HTERT RPE-1 (cell line): ENCODE data around the gene HMG20B.
"Not testable (repeated sequence)": the region's sequence is repeated elsewhere in the genome, so short reads cannot be mapped to it uniquely, and the experiment has no call there.

Source experiments
- in situ Hi-C: fragments of 300-500 bp; cut with MboI; formaldehyde crosslinking; loops from 4 replicates; pipeline ENCODE4 v1.14.3; 2020; ENCODE audit warnings: low sequenced_read_pairs

Gene HMG20B

DNA sequence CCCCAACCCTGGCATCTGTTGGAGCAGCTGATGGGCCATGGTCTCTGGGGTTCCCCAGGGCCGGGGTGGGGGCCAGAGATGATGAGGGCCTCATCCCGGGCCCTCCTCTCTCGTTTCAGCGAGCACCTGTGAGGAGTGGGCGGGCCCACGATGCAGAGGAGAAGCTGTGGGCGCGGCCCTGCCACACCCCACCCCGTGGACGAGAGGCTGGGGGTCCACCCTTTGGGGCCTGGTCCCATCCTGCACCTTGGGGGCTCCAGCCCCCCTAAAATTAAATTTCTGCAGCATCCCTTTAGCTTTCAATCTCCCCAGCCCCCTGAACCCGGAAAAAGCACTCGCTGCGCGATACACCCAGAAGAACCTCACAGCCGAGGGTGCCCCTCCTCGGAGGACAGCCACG, 5.6 kb downstream of the HMG20B start:
- in situ Hi-C loops = no loop called here

DNA sequence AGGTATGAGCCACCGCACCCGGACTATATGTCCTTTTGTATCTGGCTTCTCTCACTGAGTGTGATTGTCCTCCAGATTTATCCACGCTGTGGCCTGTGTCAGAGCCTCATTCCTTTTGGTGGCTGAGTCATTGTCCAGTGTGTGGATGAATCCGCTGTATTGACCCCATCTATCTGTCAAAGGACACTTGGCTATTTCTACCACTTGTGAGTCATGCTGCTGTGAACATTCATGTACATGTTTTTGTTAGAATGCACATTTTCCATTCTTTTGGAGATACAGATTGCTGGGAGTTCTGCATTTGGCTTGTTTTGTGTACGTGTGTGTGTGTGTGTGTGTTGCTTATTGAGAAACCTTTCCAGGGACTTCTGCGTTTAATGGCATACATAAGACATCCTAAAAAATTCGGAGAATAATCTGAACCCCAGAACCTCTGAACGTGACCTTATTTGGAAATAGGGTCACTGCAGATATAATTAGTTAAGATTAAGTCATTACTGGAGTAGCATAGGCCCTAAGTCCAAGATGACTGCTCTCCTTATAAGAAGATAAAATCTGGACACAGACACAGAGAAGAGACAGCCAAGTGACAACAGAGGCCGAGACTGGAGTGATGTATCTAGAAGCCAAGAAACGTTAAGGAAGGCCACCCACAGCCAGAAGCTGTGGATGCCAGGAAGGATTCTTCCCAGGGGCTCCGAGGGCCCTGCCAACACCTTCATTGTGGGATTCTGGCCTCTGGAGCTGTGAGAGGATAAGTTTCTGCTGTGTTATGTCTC, 7.6 kb downstream of the HMG20B start:
- in situ Hi-C loops = no loop called here

DNA sequence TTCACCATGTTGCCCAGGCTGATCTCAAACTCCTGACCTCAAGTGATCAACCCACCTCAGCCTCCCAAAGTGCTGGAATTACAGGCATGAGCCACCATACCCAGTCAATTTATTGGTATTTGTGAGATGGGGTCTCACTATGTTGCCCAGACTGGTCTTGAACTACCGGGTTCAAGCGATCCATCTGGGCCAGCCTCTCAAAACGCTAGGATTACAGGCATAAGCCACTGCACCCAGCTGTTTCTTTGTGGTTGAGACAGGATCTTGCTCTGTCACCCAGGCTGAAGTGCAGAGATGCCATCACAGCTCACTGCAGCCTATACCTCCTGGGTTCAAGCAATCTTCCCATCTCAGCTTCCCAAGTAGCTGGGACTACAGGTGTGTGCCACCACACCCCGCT, 9.0 kb downstream of the HMG20B start:
- in situ Hi-C loops = not testable (repeated sequence)

DNA sequence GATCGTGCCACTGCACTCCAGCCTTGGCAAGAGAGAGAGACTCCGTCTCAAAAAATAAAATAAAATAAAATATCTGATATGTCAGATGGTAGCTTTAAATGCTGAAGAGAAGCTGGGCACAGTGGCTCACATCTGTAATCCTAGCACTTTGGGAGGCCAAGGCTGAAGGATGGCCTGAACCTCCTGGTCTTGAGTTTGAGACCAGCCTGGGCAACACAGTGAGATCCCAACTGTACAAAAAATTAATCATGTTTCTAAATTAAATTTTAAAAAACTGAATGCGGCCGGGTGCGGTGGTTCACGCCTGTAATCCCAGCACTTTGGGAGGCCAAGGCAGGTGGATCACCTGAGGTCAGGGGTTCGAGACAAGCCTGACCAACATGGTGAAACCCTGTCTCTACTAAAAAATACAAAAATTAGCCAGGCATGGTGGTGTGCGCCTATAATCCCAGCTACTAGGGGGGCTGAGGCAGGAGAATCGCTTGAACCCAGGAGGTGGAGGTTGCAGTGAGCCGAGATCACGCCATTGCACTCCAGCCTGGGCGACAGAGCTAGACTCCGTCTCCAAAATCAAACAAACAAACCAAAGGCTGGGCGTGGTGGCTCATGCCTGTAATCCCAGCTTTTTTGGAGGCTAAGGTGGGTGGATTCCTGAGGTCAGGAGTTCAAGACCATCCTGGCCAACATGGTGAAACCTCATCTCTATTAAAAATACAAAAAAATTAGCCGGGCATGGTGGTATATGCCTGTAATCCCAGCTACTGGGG, 11.5 kb downstream of the HMG20B start:
- in situ Hi-C loops = not testable (repeated sequence)

DNA sequence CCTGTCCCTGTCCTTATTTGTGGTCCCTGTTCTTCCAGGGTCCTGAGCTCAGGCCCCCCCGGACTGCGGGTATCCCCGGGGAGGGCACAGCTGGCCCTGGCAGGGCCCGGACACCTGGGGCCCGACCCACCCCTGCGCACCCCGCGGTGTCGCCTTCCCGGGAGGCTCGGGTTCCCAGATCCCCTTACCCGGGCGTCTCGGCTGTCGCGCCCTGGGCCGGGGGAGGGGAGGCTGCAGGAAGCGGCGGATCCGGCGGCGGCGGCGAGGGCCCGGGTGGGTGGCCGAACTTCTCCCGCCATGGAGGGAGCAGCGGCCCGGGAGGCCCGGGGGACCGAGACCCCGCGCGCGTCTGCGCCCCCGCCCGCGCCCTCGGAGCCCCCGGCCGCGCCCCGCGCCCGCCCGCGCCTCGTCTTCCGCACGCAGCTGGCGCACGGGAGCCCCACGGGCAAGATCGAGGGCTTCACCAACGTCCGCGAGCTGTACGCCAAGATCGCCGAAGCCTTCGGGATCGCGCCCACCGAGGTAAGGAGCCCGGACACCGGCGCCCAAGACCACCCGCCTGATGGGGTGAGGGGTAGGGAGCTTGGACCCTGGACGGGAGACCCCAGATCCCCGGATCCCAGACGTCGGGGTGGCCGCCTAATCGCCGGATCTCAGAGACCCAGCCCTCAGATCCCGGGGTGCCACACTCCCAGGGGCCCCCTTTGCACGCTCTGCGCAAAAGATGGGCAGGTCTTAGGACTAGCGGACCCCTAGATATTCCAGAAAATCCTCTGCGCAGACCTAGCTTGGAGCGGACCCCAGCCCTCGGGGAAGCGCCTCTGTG, 12.8 kb downstream of the HMG20B start, which contains the start of gene GIPC3:
Gene GIPC3 (plus strand): TSS at position 178 of the 826 bp plus-strand sequence. CDS start 120 bp downstream, at position 298.
- in situ Hi-C loops = no loop called here

DNA sequence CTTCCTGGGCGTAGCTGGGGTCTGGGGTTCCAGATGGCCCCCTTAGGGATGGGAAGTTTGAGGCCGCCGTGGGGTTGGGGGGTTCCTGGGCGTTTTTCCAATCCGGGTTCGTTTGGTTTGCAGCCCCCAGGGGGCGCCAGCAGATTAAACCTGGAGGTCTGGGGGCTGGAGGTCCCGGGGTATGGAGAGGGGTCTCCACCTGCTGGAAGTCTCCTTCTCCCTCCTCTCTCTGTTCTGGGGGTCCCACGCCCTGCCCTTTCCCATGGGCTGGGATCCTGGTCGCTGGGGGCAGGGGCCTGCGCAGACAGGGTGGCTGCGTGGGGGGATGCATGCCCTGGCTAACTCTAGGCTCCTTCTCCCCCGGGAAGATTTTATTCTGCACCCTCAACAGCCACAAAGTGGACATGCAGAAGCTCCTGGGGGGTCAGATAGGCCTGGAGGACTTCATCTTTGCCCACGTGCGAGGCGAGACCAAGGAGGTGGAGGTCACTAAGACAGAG, 13.4 kb downstream of the HMG20B start:
- in situ Hi-C loops = no loop called here

DNA sequence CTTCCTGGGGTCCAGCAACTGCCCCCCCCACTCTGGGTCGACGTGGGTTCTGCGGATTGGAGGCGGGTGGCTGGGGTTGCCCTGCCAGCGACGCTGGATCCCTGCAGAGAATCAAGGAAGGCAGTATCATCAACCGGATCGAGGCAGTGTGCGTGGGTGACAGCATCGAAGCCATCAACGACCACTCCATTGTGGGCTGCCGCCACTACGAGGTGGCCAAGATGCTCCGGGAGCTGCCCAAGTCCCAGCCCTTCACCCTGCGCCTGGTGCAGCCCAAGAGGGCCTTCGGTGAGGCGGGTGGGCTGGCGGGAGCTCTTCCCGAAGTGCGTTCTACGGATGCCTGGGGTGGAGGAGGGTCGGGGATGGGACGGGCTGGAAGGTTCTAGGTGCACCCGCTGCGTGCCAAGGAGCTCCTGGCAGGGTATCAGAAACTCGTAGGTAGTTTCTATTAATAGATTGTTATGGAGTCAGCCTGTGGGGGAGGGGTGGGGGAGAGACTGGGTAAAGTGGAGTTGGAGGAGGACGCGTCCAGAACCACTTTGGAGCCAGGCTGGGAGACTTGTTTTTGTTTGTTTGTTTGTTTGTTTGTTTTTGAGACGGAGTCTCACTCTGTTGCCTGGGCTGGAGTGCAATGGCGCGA, 14.1 kb downstream of the HMG20B start:
- in situ Hi-C loops = no loop called here

DNA sequence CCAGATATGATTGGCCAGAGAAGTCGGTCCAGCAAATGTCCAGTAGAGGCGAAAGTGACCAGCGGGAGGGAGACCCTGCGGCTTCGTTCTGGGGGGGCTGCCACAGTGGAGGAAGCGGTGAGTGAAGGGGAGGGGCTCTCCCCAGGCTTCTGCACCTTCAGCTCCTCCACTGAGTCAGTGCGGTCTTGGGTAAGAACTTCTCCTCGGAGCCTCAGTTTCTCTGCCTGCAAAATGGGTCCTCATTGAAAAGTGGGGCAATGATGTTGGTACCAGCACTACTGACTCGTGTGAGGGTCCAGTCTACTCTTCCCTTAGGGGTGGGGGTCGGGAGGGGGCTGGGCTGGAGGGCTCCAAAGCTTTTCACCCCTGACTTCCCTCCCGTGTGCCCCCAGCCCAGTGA, 16.7 kb downstream of the HMG20B start:
- in situ Hi-C loops = no loop called here

DNA sequence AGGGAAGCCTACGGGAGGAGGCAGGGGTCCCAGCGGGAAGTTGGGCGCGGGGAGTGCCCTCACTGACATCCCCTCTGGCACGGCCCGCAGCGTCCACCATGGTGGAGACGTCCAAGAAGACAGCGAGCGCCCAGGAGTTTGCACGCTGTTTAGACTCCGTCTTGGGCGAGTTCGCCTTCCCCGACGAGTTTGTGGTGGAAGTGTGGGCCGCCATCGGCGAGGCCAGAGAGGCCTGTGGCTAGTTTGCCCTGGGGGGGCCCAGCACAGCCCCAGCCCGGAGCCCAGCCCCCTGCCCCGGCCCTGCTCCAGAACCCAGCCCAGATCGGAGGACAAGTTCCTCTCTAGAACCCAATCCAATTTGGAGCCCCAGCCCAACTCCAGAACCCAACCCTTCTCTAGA, 17.2 kb downstream of the HMG20B start:
- in situ Hi-C loops = no loop called here

DNA sequence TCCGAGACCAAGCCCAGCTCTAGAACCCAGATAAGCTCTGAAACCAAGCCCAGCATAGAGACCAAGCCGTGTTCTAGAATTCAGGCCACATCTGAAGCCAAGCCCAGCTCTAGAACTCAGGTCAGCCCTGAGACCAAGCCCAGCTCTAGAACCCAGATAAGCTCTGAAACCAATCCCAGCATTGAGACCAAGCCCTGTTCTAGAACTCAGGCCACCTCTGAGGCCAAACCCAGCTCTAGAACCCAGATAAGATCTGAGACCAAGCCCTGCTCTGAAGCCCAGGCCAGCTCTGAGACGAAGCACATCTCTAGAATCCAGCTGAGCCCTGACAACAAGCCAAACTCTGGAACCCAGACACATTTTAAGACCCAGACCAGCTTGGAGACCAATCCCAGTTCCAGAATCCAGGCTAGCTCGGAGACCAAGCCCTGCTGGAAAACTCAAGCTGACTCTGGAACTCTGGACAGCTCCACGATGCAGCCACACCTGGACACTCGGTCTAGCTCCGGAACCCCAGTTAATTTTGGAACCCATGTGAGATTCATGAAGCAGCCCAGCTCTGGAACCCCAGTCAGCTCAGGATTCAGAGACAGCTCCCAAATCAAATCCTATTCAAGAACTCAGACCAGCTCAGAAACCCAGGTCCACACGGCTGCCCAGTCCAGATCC, 18.4 kb downstream of the HMG20B start:
- in situ Hi-C loops = no loop called here

DNA sequence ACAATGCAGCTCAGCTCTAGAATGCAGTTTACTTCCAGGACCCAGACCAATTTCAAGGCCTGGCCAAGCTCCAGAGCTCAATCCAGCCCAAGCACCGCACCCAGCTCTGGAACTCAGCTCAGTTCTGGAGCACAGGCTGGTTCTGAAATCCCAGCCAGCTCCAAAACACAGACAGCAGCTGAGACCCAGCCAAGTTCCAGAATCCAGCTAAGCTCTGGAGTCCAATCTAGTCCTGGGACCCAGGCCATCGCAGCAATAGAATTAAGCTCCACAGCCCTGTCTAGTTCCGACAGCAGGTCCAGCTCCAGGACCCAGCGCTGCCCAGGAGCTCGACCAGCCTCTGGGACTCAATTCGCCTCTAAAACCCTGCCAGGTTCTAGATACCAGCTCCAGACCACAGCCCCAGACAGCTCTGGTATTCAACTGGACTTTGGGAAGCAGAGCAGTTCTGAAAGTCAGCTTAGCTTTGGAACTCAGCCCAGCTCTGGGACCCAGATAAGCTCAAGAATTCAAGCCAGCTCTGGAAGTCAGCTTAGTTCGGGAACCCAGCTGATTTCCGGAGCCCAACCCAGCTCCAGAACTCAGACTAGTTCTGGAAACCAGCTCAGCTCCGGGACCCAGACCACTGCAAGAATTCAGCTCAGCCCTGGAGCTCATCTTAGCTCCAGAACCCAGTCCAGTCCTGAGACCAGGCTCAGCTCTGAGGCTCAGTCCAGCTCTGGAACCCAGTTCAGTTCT, 19.3 kb downstream of the HMG20B start:
- in situ Hi-C loops = no loop called here

DNA sequence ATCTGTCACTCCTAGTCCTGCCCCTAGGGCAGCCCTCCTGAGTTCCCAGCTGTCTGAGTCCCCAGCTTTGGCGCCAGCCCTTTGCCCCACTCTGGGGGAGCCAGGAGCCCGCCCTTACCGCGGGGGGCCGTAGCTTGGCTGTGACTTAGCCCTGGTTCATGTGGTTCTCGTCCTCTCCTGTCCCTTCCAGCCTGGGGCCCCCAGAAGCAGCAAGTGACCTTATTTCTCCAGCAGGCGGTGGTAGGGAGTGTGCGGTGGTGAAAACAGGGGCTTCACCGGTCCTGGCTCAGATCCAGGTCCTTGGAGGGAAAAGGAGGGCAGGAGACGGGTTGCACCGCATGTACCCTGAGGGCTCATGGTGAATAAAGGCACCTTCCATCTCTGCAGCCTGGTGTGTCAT, 20.4 kb downstream of the HMG20B start:
- in situ Hi-C loops = no loop called here

DNA sequence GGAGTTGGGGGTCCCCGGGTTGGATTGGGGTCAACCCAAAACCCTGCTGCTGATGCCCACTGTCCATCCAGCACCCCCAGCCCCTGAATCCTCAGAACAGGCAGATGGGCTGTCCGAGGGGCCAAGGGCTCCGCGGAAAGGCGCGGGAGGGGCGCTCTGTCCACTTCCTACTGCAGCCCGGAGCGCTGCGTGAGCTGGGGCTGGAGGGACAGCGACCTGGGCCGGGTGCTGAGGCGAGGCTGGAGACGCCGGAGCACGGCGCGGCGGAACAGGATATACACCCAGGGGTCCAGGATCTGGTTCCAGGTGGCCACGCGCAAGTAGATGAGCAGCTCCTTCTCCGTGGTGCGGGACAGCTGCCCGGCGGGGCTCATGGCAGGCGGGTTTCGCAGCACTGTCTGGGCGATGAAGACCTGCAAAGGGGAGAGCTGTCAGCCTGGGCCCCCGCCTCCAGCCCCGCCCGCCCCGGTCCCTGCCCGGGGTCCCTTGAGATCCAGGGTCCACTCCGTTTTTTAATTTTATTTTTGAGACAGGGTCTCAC, 22.8 kb downstream of the HMG20B start:
- in situ Hi-C loops = no loop called here

DNA sequence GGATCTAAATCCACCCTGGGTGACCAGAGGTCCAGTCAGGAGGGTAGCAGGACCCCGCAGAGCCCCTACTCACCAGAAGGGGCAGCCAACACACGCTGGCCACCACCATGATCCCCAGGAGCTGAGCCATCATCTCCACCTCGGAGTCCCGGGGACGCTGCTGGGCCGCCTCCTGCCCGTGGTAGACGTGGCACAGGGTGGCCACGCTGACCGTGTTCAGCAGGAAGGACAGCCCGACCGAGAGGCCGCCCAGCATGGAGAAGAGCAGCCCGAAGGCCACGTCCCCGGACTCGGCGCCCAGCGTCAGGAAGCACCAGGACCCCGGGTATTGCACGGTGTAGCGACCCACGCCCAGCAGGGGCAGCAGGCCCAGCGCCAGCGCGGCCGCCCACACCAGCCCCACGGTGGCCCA, 27.0 kb downstream of the HMG20B start:
- in situ Hi-C loops = no loop called here

DNA sequence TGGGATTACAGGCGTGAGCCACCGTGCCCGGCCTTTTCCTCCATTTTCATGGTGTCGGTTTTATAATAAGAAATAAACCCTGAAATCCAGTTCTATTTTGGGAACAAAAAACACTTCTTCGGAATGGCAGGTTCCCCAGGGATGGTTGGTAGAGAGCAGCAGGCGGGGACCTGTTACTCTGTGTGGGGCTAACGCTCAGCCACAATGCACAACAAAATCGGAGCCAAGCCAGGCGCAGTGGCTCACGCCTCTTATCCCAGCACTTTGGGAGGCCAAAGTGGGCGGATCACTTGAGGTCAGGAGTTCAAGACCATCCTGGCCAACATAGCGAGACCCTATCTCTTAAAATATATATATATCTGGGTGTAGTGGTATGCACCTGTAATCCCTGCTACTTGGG, 28.3 kb downstream of the HMG20B start:
- in situ Hi-C loops = no loop called here

DNA sequence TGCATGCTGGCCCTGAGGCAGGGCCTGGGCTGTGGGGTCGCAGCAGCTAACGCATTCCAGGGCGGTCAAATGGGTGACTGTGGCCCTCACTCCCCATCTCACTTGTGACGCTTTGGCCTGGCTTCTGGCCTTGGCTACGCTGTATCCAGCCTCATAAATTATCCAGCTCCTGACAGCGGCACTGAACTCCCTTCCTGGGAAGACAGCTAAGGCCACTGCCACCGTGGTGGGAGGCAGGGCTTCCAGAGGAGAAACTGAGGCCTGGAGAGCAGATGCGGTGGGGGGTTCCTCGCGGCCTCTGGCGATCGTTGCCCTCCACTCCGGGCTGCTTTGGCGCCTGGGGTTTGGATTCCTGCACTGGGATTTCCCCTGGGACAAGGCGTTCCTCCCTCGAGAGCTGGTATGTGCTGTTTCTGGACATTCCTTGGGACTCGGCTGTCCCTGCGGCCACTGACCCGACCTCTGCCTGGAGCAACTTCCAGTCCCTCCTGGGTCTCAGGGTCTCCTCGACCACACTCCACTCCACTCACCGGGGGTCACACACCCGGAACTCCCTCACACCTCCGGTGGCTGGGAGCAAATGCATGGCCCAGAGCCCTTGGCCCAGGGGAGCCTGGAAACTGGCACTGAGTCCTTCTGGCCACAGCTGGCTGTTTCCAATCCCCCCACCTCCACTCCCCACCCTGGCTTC, 30.5 kb downstream of the HMG20B start:
- in situ Hi-C loops = no loop called here

DNA sequence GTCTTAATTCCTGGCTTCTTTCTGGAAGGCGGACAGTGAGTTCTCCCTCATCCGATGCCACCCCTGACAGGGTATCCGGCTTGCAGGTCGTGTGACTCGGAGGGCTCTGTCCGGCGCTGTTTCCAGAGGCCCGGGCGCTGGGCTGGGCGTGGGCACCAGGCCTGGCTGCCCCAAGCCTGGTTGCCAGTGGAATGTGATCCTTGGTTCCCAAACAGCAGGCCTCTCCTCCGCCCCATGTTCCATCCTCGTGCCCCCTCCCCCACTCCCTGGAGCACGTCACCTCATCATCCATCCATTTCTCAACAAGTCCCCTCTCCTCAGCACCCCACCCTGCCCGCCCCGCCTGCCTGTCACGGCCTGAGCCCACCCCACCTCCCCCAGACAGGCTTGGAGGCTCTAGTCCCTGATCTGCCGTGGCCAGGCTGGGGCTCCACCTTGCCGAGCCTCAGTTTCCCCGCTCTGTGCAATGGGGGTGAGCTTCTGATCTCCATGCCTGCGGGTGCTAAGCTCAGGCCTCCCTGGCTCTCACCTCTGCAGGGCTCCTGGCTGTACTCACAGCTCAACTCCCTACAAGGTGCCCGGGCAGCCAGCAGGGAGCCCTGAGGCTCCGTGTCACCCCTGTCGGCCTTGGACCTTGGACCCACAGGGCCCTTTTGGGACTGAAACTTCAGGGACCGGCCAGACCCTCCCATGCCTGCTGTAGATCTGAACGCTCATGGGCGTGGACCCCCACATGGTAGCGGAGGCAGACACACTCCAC, 31.7 kb downstream of the HMG20B start:
- in situ Hi-C loops = no loop called here

DNA sequence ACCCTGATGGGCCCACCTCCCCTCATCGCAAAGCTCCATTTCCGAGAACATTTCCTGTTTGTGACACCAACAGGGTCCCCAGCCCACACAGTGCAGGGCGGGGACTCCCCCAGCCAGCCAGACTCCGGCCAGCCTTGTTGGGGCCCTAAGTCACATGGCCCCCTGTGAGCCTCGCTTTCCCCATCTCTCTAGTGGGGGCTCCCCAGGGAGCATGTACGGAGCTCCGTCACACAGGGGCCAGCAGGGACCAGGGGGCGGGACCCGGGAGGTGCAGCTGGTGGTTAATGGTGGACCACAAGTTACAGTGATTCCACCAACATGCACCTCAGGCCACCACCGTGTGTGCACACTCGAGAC, 32.2 kb downstream of the HMG20B start:
- in situ Hi-C loops = no loop called here
